Prostate gland (tissue), 2 donors: ENCODE data around the gene DNAJB1. TPM values are rescaled to one million over a fixed set of nuclear protein-coding genes. Genes with fewer than 3 reads are reported as not detected.
"Not testable (repeated sequence)": the region's sequence is repeated elsewhere in the genome, so short reads cannot be mapped to it uniquely, and the experiment has no call there.

Experiments
- DNase-seq: peaks from one replicate; pipeline ENCODE4 v3.0.0-alpha.2; 2019; ENCODE audit warnings: low spot score
- H3K27ac ChIP-seq, 2 donors: fragments of 200-600 bp; sonication (generic); 2 replicates each; pipeline ENCODE4 v1.5.1; 2017 to 2019
- H3K27me3 ChIP-seq: fragments of 200-600 bp; sonication (generic); replicated peaks from 2 replicates; pipeline ENCODE4 v1.5.1; 2019; ENCODE audit not compliant: insufficient read depth
- H3K36me3 ChIP-seq, 2 donors: fragments of 200-600 bp; sonication (generic); 1 replicate in 1 of 2; 2 replicates in 1 of 2; pipeline versions ENCODE4 v1.5.1 to v1.8.1; 2017 to 2019
- H3K4me1 ChIP-seq: fragments of 200-600 bp; sonication (generic); replicated peaks from 2 replicates; pipeline ENCODE4 v1.5.1; 2019
- H3K4me3 ChIP-seq, 2 donors: fragments of 200-600 bp; sonication (generic); 2 replicates each; pipeline ENCODE4 v1.5.1; 2017 to 2019
- H3K9me3 ChIP-seq: fragments of 200-600 bp; sonication (generic); 2 replicates; pipeline ENCODE4 v1.5.1; 2017
- POLR2A ChIP-seq: fragments of 450-650 bp; IDR thresholded peaks from one replicate; pipeline ENCODE4 v1.6.1; 2016; ENCODE audit warnings: antibody characterized with exemption, mild to moderate bottlenecking
- POLR2AphosphoS5 ChIP-seq: sonication (generic); formaldehyde crosslinking; IDR thresholded peaks from one replicate; pipeline ENCODE4 v1.6.1; 2017; ENCODE audit warnings: antibody characterized with exemption
- WGBS: methylation state at CpG from one replicate; pipeline ENCODE4 v1.1.5; 2018; 5-methylcytosine and 5-hydroxymethylcytosine counted together
- intact Hi-C: fragments of 100-400 bp; cut with DNase I; formaldehyde crosslinking; loops from one replicate; pipeline ENCODE4 v1.14.2; 2022
- total RNA-seq, 2 donors: library from RNA; depleted of rRNA; stranded (reverse); fragments of >200 nt; gene quantifications; one replicate each; pipeline ENCODE4 v1.1.0, GENCODE V29; 2016
- TF ChIP-seq, protein P1 (sequence below), 4 experiments: fragments of 200-600 bp in 2 of 4; fragments of 450-650 bp in 2 of 4; sonication (generic) in 2 of 4; IDR thresholded peaks; 1 replicate in 3 of 4; 2 replicates in 1 of 4; pipeline ENCODE4 v1.5.1; 2016 to 2019; ENCODE audit warnings: antibody characterized with exemption in 4 of 4, mild to moderate bottlenecking in 2 of 4, moderate library complexity in 2 of 4

The DNAJB1 gene
- total RNA-seq, 2 donors from 2014 or later = 91.6 to 108 TPM

DNA sequence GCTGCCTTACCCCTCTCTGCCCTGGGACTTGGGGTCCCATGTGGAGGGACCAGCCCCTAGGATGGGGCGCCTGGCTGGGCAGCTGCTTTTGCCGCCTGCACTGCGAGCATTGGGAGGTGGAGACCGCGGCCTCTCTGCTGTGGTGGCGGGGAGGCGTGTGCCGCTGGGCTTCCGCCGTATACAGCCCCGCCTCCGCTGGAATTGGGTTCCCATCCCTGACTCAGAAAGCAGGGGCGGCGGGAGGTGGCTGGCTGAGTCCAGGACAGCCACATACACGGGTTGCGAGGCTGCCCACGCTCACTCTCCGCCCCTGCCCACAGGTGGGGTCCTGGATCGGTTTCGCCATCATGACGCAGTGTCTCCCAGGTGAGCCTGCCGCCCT lies 47.1 kb upstream of the DNAJB1 start:
- H3K27ac ChIP-seq = no peak overlapping the region
- intact Hi-C loops = no loop called here
- H3K9me3 ChIP-seq = no peaks in the 10 kb centered on the region
- TF ChIP-seq POLR2A = no peak
- TF ChIP-seq POLR2AphosphoS5 = no peak
- H3K27me3 ChIP-seq = no peaks in the 10 kb centered on the region
- H3K36me3 ChIP-seq = no peaks in the 10 kb centered on the region
- H3K4me1 ChIP-seq = peaks cover 5% of the 10 kb centered on the region
- no peak for DNase-seq
- WGBS = 87% methylated on average over 22 of the region's 22 CpGs
- no peak overlapping the region for H3K4me3 ChIP-seq

- 78% methylated on average over 22 of the region's 22 CpGs for WGBS
- H3K27me3 ChIP-seq, H3K9me3 ChIP-seq, H3K36me3 ChIP-seq, DNase-seq, H3K27ac ChIP-seq, H3K4me1 ChIP-seq, H3K4me3 ChIP-seq, intact Hi-C loops: not testable (repeated sequence)
These were observed 46.6 kb upstream of the DNAJB1 start for GRCh38 chr19:14564652-14565297.

DNA sequence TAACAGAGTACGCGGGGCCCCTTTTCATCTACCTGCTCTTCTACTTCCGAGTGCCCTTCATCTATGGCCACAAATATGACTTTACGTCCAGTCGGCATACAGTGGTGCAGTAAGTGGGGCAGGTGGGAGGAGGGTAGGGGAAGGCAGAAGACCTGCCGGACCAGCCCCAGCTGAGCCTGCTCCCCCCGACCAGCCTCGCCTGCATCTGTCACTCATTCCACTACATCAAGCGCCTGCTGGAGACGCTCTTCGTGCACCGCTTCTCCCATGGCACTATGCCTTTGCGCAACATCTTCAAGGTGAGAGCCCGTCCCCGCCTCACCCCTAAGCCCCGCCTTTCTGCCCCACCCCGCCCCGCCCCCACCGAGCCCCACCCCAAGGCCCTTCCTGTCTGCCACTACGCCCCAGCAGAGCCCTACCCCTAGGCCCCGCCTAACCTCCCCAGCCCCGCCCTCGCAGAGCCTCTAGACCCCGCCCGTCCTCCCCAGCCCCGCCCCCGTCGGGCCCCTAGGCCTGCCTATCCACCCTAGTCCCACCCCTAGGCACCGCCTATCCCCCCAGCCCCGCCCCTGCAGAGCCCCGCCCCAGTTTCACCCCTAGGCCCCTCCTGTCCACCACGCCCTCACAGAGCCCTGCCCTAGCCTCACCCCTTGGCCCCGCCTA lies 45.9 kb upstream of the DNAJB1 start:
- H3K27me3 ChIP-seq = no peaks in the 10 kb centered on the region
- DNase-seq = no peak
- H3K4me1 ChIP-seq = peaks cover 5% of the 10 kb centered on the region
- H3K9me3 ChIP-seq = no peaks in the 10 kb centered on the region
- intact Hi-C loops = no loop called here
- no peaks in the 10 kb centered on the region for H3K36me3 ChIP-seq
- TF ChIP-seq POLR2A = no peak
- H3K4me3 ChIP-seq = no peak overlapping the region
- 74% methylated on average over 33 of the region's 33 CpGs for WGBS
- no peak overlapping the region for H3K27ac ChIP-seq

DNA sequence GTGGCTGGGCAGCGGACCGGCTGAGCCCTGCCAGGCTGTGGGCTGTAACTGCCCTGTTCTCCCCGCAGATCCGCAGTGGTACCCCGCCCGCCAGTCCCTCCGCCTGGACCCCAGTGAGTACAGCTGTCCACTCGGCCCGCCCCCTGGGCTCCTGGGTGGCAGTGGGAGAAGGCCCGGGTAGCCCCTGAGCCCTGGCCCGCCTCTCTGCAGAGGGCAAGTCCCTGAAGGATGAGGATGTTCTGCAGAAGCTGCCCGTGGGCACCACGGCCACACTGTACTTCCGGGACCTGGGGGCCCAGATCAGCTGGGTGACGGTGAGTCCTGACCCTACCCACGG lies 45.4 kb upstream of the DNAJB1 start:
- Histone ChIP-seq H3K36me3 (no peaks in the 10 kb centered on the region), H3K27me3 (no peaks in the 10 kb centered on the region)
- intact Hi-C loops = no loop called here

DNA sequence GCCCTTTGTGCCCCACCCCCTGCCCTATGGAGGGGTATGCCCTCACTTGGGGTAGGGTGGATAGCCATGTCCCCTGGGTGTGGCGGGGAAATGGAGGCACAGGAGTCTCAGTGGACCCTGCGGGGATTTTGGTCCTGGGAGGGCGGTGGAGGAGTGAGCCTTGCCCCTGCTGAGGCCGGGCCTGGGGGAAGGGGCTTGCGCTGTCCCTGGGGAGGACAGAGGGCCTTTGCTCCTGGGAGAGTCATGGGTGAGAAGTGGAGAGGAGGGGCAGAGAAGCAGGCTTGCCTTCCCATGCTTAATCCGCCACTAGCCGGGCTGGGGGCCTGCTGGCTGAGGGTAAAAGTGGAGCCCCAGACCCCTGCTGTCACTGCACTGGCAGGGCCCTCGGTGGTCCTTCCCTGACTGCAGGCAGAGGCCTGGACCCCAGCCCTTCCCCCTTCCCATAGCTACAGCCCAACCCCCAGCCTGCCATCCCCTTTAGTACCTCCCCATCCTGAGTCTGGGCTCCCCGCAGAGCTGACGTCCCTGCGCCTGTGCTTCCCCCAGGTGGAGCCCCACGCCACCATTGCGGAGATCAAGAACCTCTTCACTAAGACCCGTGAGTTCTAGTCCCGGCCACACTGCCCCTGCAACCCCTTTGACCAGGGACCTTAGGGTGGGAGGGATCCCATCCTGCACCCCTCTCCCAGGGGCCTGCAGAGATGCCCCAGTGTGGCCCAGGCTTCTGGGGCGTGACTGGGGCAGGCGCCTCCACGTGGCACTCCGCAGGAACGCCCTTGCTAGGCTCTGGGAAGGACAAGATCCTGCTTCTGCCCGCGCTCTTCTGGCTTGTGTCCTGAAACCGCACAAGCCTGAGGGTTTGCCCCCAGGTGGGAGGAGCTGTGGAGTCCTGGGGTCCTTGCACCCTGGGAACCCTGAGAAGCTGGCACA lies 44.7 kb upstream of the DNAJB1 start:
- Histone ChIP-seq H3K27ac (peak overlapping the region; percentile 60 to 63), H3K9me3 (no peaks in the 10 kb centered on the region), H3K4me1 (peaks cover 5% of the 10 kb centered on the region), H3K36me3 (no peaks in the 10 kb centered on the region), H3K4me3 (no peak overlapping the region), H3K27me3 (no peaks in the 10 kb centered on the region)
- intact Hi-C loops = no loop called here
- TF ChIP-seq POLR2AphosphoS5 (no peak), POLR2A (no peak)
- TF ChIP-seq, protein P1, sequence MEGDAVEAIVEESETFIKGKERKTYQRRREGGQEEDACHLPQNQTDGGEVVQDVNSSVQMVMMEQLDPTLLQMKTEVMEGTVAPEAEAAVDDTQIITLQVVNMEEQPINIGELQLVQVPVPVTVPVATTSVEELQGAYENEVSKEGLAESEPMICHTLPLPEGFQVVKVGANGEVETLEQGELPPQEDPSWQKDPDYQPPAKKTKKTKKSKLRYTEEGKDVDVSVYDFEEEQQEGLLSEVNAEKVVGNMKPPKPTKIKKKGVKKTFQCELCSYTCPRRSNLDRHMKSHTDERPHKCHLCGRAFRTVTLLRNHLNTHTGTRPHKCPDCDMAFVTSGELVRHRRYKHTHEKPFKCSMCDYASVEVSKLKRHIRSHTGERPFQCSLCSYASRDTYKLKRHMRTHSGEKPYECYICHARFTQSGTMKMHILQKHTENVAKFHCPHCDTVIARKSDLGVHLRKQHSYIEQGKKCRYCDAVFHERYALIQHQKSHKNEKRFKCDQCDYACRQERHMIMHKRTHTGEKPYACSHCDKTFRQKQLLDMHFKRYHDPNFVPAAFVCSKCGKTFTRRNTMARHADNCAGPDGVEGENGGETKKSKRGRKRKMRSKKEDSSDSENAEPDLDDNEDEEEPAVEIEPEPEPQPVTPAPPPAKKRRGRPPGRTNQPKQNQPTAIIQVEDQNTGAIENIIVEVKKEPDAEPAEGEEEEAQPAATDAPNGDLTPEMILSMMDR (IDR thresholded peaks at IDR 0.05) = no peak
- WGBS = 80% methylated on average over 23 of the region's 23 CpGs
- DNase-seq = no peak

More for the DNA sequence above, 45.4 kb upstream of the DNAJB1 start:
- H3K27ac ChIP-seq = no peak overlapping the region
- H3K4me1 ChIP-seq = peaks cover 5% of the 10 kb centered on the region
- no peak overlapping the region for H3K4me3 ChIP-seq
- DNase-seq = no peak
- no peaks in the 10 kb centered on the region for H3K9me3 ChIP-seq
- no peak for TF ChIP-seq POLR2A
- no peak for TF ChIP-seq POLR2AphosphoS5
- TF ChIP-seq, protein P1 (IDR thresholded peaks at IDR 0.05) = no peak
- WGBS = 92% methylated on average over 7 of the region's 16 CpGs

GRCh38 chr19:14561847-14562351 lies 43.7 kb upstream of the DNAJB1 start:
- peak; percentile 38 for DNase-seq
- Histone ChIP-seq H3K4me3 (no peak overlapping the region), H3K27ac (peak overlapping the region; percentile 60 to 63), H3K36me3 (no peaks in the 10 kb centered on the region), H3K9me3 (no peaks in the 10 kb centered on the region), H3K4me1 (peaks cover 5% of the 10 kb centered on the region), H3K27me3 (no peaks in the 10 kb centered on the region)
- TF ChIP-seq POLR2A (no peak), POLR2AphosphoS5 (no peak)
- TF ChIP-seq, protein P1 (IDR thresholded peaks at IDR 0.05) = no peak
- 44% methylated on average over 21 of the region's 22 CpGs for WGBS
- intact Hi-C loops = no loop called here
